ENCODE results near the gene CXCL5.

CXCL5 gene

GRCh38 chr4:74015126-74015780, 16.8 kb upstream of the CXCL5 start:
- Histone ChIP-seq H3K27me3 (ENCODE audit: control insufficient read depth, insufficient read depth, low read length) (no peaks in the 10 kb centered on the region), H3K36me3 (ENCODE audit: control insufficient read depth, insufficient read depth, low read length) (no peaks in the 10 kb centered on the region), H3K4me1 (ENCODE audit: control insufficient read depth, insufficient read depth, low read length) (peaks cover 15% of the 10 kb centered on the region), H3K27ac (ENCODE audit: low read depth, low read length) (no peak overlapping the region), H3K9ac (ENCODE audit: low read depth, low read length) (no peak overlapping the region), H3K9me3 (ENCODE audit: control insufficient read depth, insufficient read depth, low read length) (no peaks in the 10 kb centered on the region), H3K4me3 (ENCODE audit: low read depth, low read length) (no peak overlapping the region)

- H3K27ac ChIP-seq (ENCODE audit: low read depth, low read length) = no peak overlapping the region
Measured at GRCh38 chr4:74014332-74014731, 15.9 kb upstream of the CXCL5 start.

GRCh38 chr4:74013264-74013663, 14.8 kb upstream of the CXCL5 start:
- Histone ChIP-seq H3K27ac (ENCODE audit: low read depth, low read length) (no peak overlapping the region), H3K27me3 (ENCODE audit: control insufficient read depth, insufficient read depth, low read length) (no peaks in the 10 kb centered on the region), H3K9ac (ENCODE audit: low read depth, low read length) (no peak overlapping the region), H3K36me3 (ENCODE audit: control insufficient read depth, insufficient read depth, low read length) (no peaks in the 10 kb centered on the region), H3K4me1 (ENCODE audit: control insufficient read depth, insufficient read depth, low read length) (peaks cover 15% of the 10 kb centered on the region), H3K4me3 (ENCODE audit: low read depth, low read length) (no peak overlapping the region), H3K9me3 (ENCODE audit: control insufficient read depth, insufficient read depth, low read length) (no peaks in the 10 kb centered on the region; the same call in 1 of the 2 replicates)

More at GRCh38 chr4:74014332-74014731, 15.9 kb upstream of the CXCL5 start:
- H3K9me3 ChIP-seq (ENCODE audit: control insufficient read depth, insufficient read depth, low read length) = no peaks in the 10 kb centered on the region
- no peaks in the 10 kb centered on the region for H3K36me3 ChIP-seq (ENCODE audit: control insufficient read depth, insufficient read depth, low read length)
- peaks cover 15% of the 10 kb centered on the region for H3K4me1 ChIP-seq (ENCODE audit: control insufficient read depth, insufficient read depth, low read length)
- H3K27me3 ChIP-seq (ENCODE audit: control insufficient read depth, insufficient read depth, low read length) = no peaks in the 10 kb centered on the region
- no peak overlapping the region for H3K4me3 ChIP-seq (ENCODE audit: low read depth, low read length)
- H3K9ac ChIP-seq (ENCODE audit: low read depth, low read length) = no peak overlapping the region

GRCh38 chr4:74012130-74012529, 13.7 kb upstream of the CXCL5 start:
- no peak overlapping the region for H3K4me3 ChIP-seq (ENCODE audit: low read depth, low read length)
- H3K27me3 ChIP-seq (ENCODE audit: control insufficient read depth, insufficient read depth, low read length) = no peaks in the 10 kb centered on the region
- no peaks in the 10 kb centered on the region for H3K36me3 ChIP-seq (ENCODE audit: control insufficient read depth, insufficient read depth, low read length)
- no peak overlapping the region for H3K9ac ChIP-seq (ENCODE audit: low read depth, low read length)
- peaks cover 15% of the 10 kb centered on the region for H3K4me1 ChIP-seq (ENCODE audit: control insufficient read depth, insufficient read depth, low read length)
- no peaks in the 10 kb centered on the region; the same call in 1 of the 2 replicates for H3K9me3 ChIP-seq (ENCODE audit: control insufficient read depth, insufficient read depth, low read length)
- no peak overlapping the region for H3K27ac ChIP-seq (ENCODE audit: low read depth, low read length)

GRCh38 chr4:74009307-74009706, 10.8 kb upstream of the CXCL5 start:
- no peaks in the 10 kb centered on the region for H3K27me3 ChIP-seq (ENCODE audit: control insufficient read depth, insufficient read depth, low read length)
- H3K36me3 ChIP-seq (ENCODE audit: control insufficient read depth, insufficient read depth, low read length) = no peaks in the 10 kb centered on the region
- H3K4me1 ChIP-seq (ENCODE audit: control insufficient read depth, insufficient read depth, low read length) = peaks cover 8% of the 10 kb centered on the region
- no peaks in the 10 kb centered on the region; the same call in 1 of the 2 replicates for H3K9me3 ChIP-seq (ENCODE audit: control insufficient read depth, insufficient read depth, low read length)
- H3K9ac ChIP-seq (ENCODE audit: low read depth, low read length) = no peak overlapping the region
- no peak overlapping the region for H3K27ac ChIP-seq (ENCODE audit: low read depth, low read length)
- H3K4me3 ChIP-seq (ENCODE audit: low read depth, low read length) = no peak overlapping the region

- Histone ChIP-seq H3K27ac (ENCODE audit: low read depth, low read length) (no peak overlapping the region), H3K4me1 (ENCODE audit: control insufficient read depth, insufficient read depth, low read length) (peaks cover 8% of the 10 kb centered on the region)
Measured at GRCh38 chr4:74006009-74006476, 7.6 kb upstream of the CXCL5 start.

GRCh38 chr4:74005528-74005927, 7.1 kb upstream of the CXCL5 start:
- no peaks in the 10 kb centered on the region; the same call in 1 of the 2 replicates for H3K9me3 ChIP-seq (ENCODE audit: control insufficient read depth, insufficient read depth, low read length)
- H3K9ac ChIP-seq (ENCODE audit: low read depth, low read length) = no peak overlapping the region
- no peak overlapping the region for H3K27ac ChIP-seq (ENCODE audit: low read depth, low read length)
- H3K27me3 ChIP-seq (ENCODE audit: control insufficient read depth, insufficient read depth, low read length) = no peaks in the 10 kb centered on the region
- H3K4me3 ChIP-seq (ENCODE audit: low read depth, low read length) = no peak overlapping the region
- H3K4me1 ChIP-seq (ENCODE audit: control insufficient read depth, insufficient read depth, low read length) = peaks cover 8% of the 10 kb centered on the region
- no peaks in the 10 kb centered on the region for H3K36me3 ChIP-seq (ENCODE audit: control insufficient read depth, insufficient read depth, low read length)

More at GRCh38 chr4:74006009-74006476, 7.6 kb upstream of the CXCL5 start:
- no peaks in the 10 kb centered on the region; the same call in 1 of the 2 replicates for H3K9me3 ChIP-seq (ENCODE audit: control insufficient read depth, insufficient read depth, low read length)
- H3K27me3 ChIP-seq (ENCODE audit: control insufficient read depth, insufficient read depth, low read length) = no peaks in the 10 kb centered on the region
- H3K4me3 ChIP-seq (ENCODE audit: low read depth, low read length) = no peak overlapping the region
- H3K9ac ChIP-seq (ENCODE audit: low read depth, low read length) = no peak overlapping the region
- H3K36me3 ChIP-seq (ENCODE audit: control insufficient read depth, insufficient read depth, low read length) = no peaks in the 10 kb centered on the region

- no peaks in the 10 kb centered on the region; the same call in 1 of the 2 replicates for H3K9me3 ChIP-seq (ENCODE audit: control insufficient read depth, insufficient read depth, low read length)
- peaks cover 8% of the 10 kb centered on the region for H3K4me1 ChIP-seq (ENCODE audit: control insufficient read depth, insufficient read depth, low read length)
- H3K9ac ChIP-seq (ENCODE audit: low read depth, low read length) = no peak overlapping the region
- H3K27ac ChIP-seq (ENCODE audit: low read depth, low read length) = no peak overlapping the region
- H3K4me3 ChIP-seq (ENCODE audit: low read depth, low read length) = no peak overlapping the region
- H3K36me3 ChIP-seq (ENCODE audit: control insufficient read depth, insufficient read depth, low read length) = no peaks in the 10 kb centered on the region
- H3K27me3 ChIP-seq (ENCODE audit: control insufficient read depth, insufficient read depth, low read length) = peaks cover 1% of the 10 kb centered on the region; the same call in 1 of the 2 replicates
Measured at GRCh38 chr4:74004668-74005067, 6.2 kb upstream of the CXCL5 start.

GRCh38 chr4:74000301-74000700, 1.8 kb upstream of the CXCL5 start:
- H3K27me3 ChIP-seq (ENCODE audit: control insufficient read depth, insufficient read depth, low read length) = peaks cover 20% of the 10 kb centered on the region
- no peak overlapping the region for H3K27ac ChIP-seq (ENCODE audit: low read depth, low read length)
- H3K9ac ChIP-seq (ENCODE audit: low read depth, low read length) = no peak overlapping the region
- no peaks in the 10 kb centered on the region for H3K36me3 ChIP-seq (ENCODE audit: control insufficient read depth, insufficient read depth, low read length)
- H3K9me3 ChIP-seq (ENCODE audit: control insufficient read depth, insufficient read depth, low read length) = no peaks in the 10 kb centered on the region
- H3K4me3 ChIP-seq (ENCODE audit: low read depth, low read length) = no peak overlapping the region
- H3K4me1 ChIP-seq (ENCODE audit: control insufficient read depth, insufficient read depth, low read length) = peaks cover 35% of the 10 kb centered on the region

- Histone ChIP-seq H3K27ac (ENCODE audit: low read depth, low read length) (no peak overlapping the region), H3K4me3 (ENCODE audit: low read depth, low read length) (no peak overlapping the region), H3K9me3 (ENCODE audit: control insufficient read depth, insufficient read depth, low read length) (no peaks in the 10 kb centered on the region), H3K9ac (ENCODE audit: low read depth, low read length) (no peak overlapping the region), H3K36me3 (ENCODE audit: control insufficient read depth, insufficient read depth, low read length) (no peaks in the 10 kb centered on the region), H3K27me3 (ENCODE audit: control insufficient read depth, insufficient read depth, low read length) (no peaks in the 10 kb centered on the region; the same call in 1 of the 2 replicates), H3K4me1 (ENCODE audit: control insufficient read depth, insufficient read depth, low read length) (peaks cover 20% of the 10 kb centered on the region)
Measured at GRCh38 chr4:73992050-73992449, 6.4 kb downstream of the CXCL5 start.

GRCh38 chr4:73991742-73992000, 6.8 kb downstream of the CXCL5 start:
- H3K9ac ChIP-seq (ENCODE audit: low read depth, low read length) = no peak overlapping the region
- no peak overlapping the region for H3K27ac ChIP-seq (ENCODE audit: low read depth, low read length)

More at GRCh38 chr4:73991742-73992000, 6.8 kb downstream of the CXCL5 start:
- H3K4me3 ChIP-seq (ENCODE audit: low read depth, low read length) = no peak overlapping the region
- no peaks in the 10 kb centered on the region for H3K9me3 ChIP-seq (ENCODE audit: control insufficient read depth, insufficient read depth, low read length)
- peaks cover 18% of the 10 kb centered on the region for H3K4me1 ChIP-seq (ENCODE audit: control insufficient read depth, insufficient read depth, low read length)
- H3K36me3 ChIP-seq (ENCODE audit: control insufficient read depth, insufficient read depth, low read length) = no peaks in the 10 kb centered on the region
- no peaks in the 10 kb centered on the region for H3K27me3 ChIP-seq (ENCODE audit: control insufficient read depth, insufficient read depth, low read length)
